IMR-90 (cell line): ENCODE results near the gene ITGA6. TPM values are rescaled to one million over a fixed set of nuclear protein-coding genes. Genes with fewer than 3 reads are reported as not detected.

Source experiments
- ATAC-seq: fragments of 200-7000 bp; cut with Tn5 transposase; 2 replicates; pipeline ENCODE4 v1.9.1; 2020; ENCODE audit warnings: low read depth, mild to moderate bottlenecking, moderate library complexity
- BruUV-seq: library from RNA; stranded (reverse); fragments of 400-500 nt; replicated peaks from 2 replicates; lab custom pipeline; 2021; lab: Mats Ljungman, UMichigan
- CTCF ChIA-PET: fragments of 300-600 bp; formaldehyde crosslinking; extraction: SDS; loops from one replicate; lab custom pipeline; 2021; ENCODE audit warnings: antibody characterized with exemption; lab: Yijun Ruan, JAX
- POLR2A ChIA-PET: fragments of 300-600 bp; sonication (Branson Sonifier 250); formaldehyde crosslinking; loops from one replicate; lab custom pipeline; 2022; ENCODE audit warnings: antibody characterized with exemption; ENCODE audit not compliant: unreplicated experiment; lab: Charles Lee
- DNase-seq: peaks from one replicate; pipeline ENCODE4 v3.0.0; 2013
- H2AFZ ChIP-seq: replicated peaks from 2 replicates; pipeline ENCODE3; 2013; ENCODE audit warnings: low read length, mild to moderate bottlenecking; ENCODE audit not compliant: poor library complexity
- H2AK5ac ChIP-seq: 2 replicates; pipeline ENCODE4 v1.6.1; 2013; ENCODE audit warnings: low read depth, low read length, inconsistent platforms
- H2AK9ac ChIP-seq: replicated peaks from 2 replicates; pipeline ENCODE3; 2013; ENCODE audit warnings: mild to moderate bottlenecking, low read depth, low read length, moderate library complexity; ENCODE audit not compliant: poor library complexity
- H2BK120ac ChIP-seq: 2 replicates; pipeline ENCODE4 v1.6.1; 2013; ENCODE audit warnings: low read depth, low read length, inconsistent platforms
- H2BK15ac ChIP-seq: 3 replicates; pipeline ENCODE4 v1.6.1; 2013; ENCODE audit warnings: low read depth, low read length, inconsistent platforms
- H2BK20ac ChIP-seq: 2 replicates; pipeline ENCODE4 v1.6.1; 2013; ENCODE audit warnings: low read depth, mild to moderate bottlenecking, inconsistent platforms, low read length, moderate library complexity
- H2BK5ac ChIP-seq: 2 replicates; pipeline ENCODE4 v1.6.1; 2013; ENCODE audit warnings: mild to moderate bottlenecking, low read depth, low read length, inconsistent platforms; ENCODE audit not compliant: poor library complexity, severe bottlenecking
- H3K14ac ChIP-seq: replicated peaks from 2 replicates; pipeline ENCODE4 v1.6.1; 2013; ENCODE audit warnings: low read depth, low read length, inconsistent platforms
- H3K18ac ChIP-seq: 2 replicates; pipeline ENCODE4 v1.6.1; 2013; ENCODE audit warnings: low read depth, low read length, control low read depth
- H3K23ac ChIP-seq: 2 replicates; pipeline ENCODE4 v1.6.1; 2013; ENCODE audit warnings: low read depth, low read length, inconsistent platforms
- H3K27ac ChIP-seq: 2 replicates; pipeline ENCODE4 v1.5.1; 2013; ENCODE audit warnings: mild to moderate bottlenecking, control low read depth, low read length; ENCODE audit not compliant: insufficient read depth
- H3K27me3 ChIP-seq: 2 replicates; pipeline ENCODE4 v1.6.1; 2013; ENCODE audit warnings: low read length; ENCODE audit not compliant: control insufficient read depth, insufficient read depth
- H3K36me3 ChIP-seq: 2 replicates; pipeline ENCODE4 v1.6.1; 2013; ENCODE audit warnings: low read length, mixed read lengths; ENCODE audit not compliant: control insufficient read depth, insufficient read depth
- H3K4ac ChIP-seq: 2 replicates; pipeline ENCODE4 v1.6.1; 2013; ENCODE audit warnings: low read depth, low read length, inconsistent platforms
- H3K4me1 ChIP-seq: 2 replicates; pipeline ENCODE4 v1.6.1; 2013; ENCODE audit warnings: low read length, mixed read lengths; ENCODE audit not compliant: control insufficient read depth, insufficient read depth
- H3K4me2 ChIP-seq: 2 replicates; pipeline ENCODE4 v1.6.1; 2013; ENCODE audit warnings: low read depth, mild to moderate bottlenecking, control low read depth, low read length, moderate library complexity
- H3K4me3 ChIP-seq: 2 replicates; pipeline ENCODE4 v1.5.1; 2013; ENCODE audit warnings: low read depth, mild to moderate bottlenecking, control low read depth, low read length, moderate library complexity; ENCODE audit not compliant: insufficient read depth
- H3K56ac ChIP-seq: 2 replicates; pipeline ENCODE4 v1.6.1; 2013; ENCODE audit warnings: low read length, inconsistent platforms; ENCODE audit not compliant: insufficient read depth; ENCODE audit errors: extremely low read depth
- H3K79me1 ChIP-seq, 2 experiments: 2 replicates each; pipeline ENCODE4 v1.6.1; 2013; ENCODE audit warnings: low read length in 2 of 2, inconsistent platforms in 1 of 2, low read depth in 1 of 2
- H3K9ac ChIP-seq: 2 replicates; pipeline ENCODE4 v1.6.1; 2013; ENCODE audit warnings: low read depth, low read length, control low read depth
- H3K9me1 ChIP-seq: 2 replicates; pipeline ENCODE4 v1.6.1; 2013; ENCODE audit warnings: low read length, inconsistent platforms; ENCODE audit not compliant: insufficient read depth
- H3K9me3 ChIP-seq: 2 replicates; pipeline ENCODE4 v1.6.1; 2013; ENCODE audit warnings: low read length; ENCODE audit not compliant: control insufficient read depth, insufficient read depth
- H4K20me1 ChIP-seq: 2 replicates; pipeline ENCODE4 v1.6.1; 2013; ENCODE audit warnings: low read length, inconsistent platforms; ENCODE audit not compliant: insufficient read depth
- H4K5ac ChIP-seq: 2 replicates; pipeline ENCODE4 v1.6.1; 2013; ENCODE audit warnings: mild to moderate bottlenecking, low read depth, low read length, control low read depth
- H4K8ac ChIP-seq, 2 experiments: 2 replicates each; pipeline ENCODE4 v1.6.1; 2013; ENCODE audit warnings: low read depth in 2 of 2, low read length in 2 of 2, control low read depth in 1 of 2, inconsistent platforms in 1 of 2
- H4K91ac ChIP-seq: 2 replicates; pipeline ENCODE4 v1.6.1; 2013; ENCODE audit warnings: low read depth, low read length, inconsistent platforms; ENCODE audit not compliant: insufficient read depth
- BHLHE40 ChIP-seq: fragments of 150-350 bp; IDR thresholded peaks from 2 replicates; pipeline ENCODE4 v1.6.1; 2016; ENCODE audit warnings: mild to moderate bottlenecking, low read depth, low read length
- CEBPB ChIP-seq: IDR thresholded peaks from 2 replicates; pipeline ENCODE4 v1.6.1; 2012; ENCODE audit warnings: low read depth, low read length, improper control_type of control experiment
- FOS ChIP-seq: fragments of 150-350 bp; IDR thresholded peaks from 2 replicates; pipeline ENCODE4 v1.6.1; 2016; ENCODE audit warnings: low read depth, low read length
- MAFK ChIP-seq: IDR thresholded peaks from 2 replicates; pipeline ENCODE4 v1.6.1; 2012; ENCODE audit warnings: low read depth, low read length, improper control_type of control experiment
- MAZ ChIP-seq: IDR thresholded peaks from 2 replicates; pipeline ENCODE4 v1.6.1; 2012; ENCODE audit warnings: low read depth, mild to moderate bottlenecking, low read length, improper control_type of control experiment, moderate library complexity, borderline replicate concordance
- NFE2L2 ChIP-seq: fragments of 150-350 bp; IDR thresholded peaks from 2 replicates; pipeline ENCODE4 v1.6.1; 2016; ENCODE audit warnings: low read depth, mild to moderate bottlenecking, low read length
- POLR2A ChIP-seq: IDR thresholded peaks from 2 replicates; pipeline ENCODE4 v1.6.1; 2012; ENCODE audit warnings: mild to moderate bottlenecking, low read depth, low read length
- RAD21 ChIP-seq: IDR thresholded peaks from 2 replicates; pipeline ENCODE4 v1.6.1; 2012; ENCODE audit warnings: low read length, improper control_type of control experiment
- RFX5 ChIP-seq: IDR thresholded peaks from 2 replicates; pipeline ENCODE4 v1.8.0; 2012; ENCODE audit warnings: low read depth, mild to moderate bottlenecking, low read length, moderate library complexity
- WGBS, 2 experiments: methylation state at CpG; one replicate each; pipeline versions ENCODE4 v1.1.5 to v1.1.7; 2013; ENCODE audit warnings: missing lambda C conversion rate in 2 of 2; ENCODE audit not compliant: insufficient read length in 1 of 2; ENCODE audit errors: extremely low coverage in 2 of 2; 5-methylcytosine and 5-hydroxymethylcytosine counted together
- dilution Hi-C: fragments of 300-500 bp; cut with HindIII; formaldehyde crosslinking; loops from one replicate; pipeline ENCODE4 v1.14.3; 2018; ENCODE audit warnings: low sequenced_read_pairs; ENCODE audit not compliant: unreplicated experiment
- in situ Hi-C: fragments of 300-500 bp; cut with MboI; formaldehyde crosslinking; loops from 3 replicates; pipeline ENCODE4 v1.14.3; 2019; ENCODE audit warnings: low sequenced_read_pairs, inconsistent platforms, mixed read lengths
- intact Hi-C: fragments of 100-400 bp; cut with micrococcal nuclease; formaldehyde crosslinking; loops from 2 replicates; pipeline ENCODE4 v1.10.0; 2022
- polyA plus RNA-seq, 3 experiments: library from polyadenylated mRNA; depleted of rRNA; stranded (reverse); fragments of >200 nt; gene quantifications; 2 replicates each; pipeline ENCODE4 v1.2.3, GENCODE V29; 2012; ENCODE audit warnings: low replicate concordance in 1 of 3
- total RNA-seq: library from RNA; depleted of rRNA; stranded (reverse); fragments of >200 nt; gene quantifications from 2 replicates; pipeline ENCODE4 v1.2.3, GENCODE V29; 2012
- TF ChIP-seq, protein P1 (sequence below): conservative IDR thresholded peaks from 2 replicates; pipeline ENCODE4 v1.5.1; 2012; ENCODE audit warnings: mild to moderate bottlenecking, low read depth, low read length, improper control_type of control experiment
- TF ChIP-seq, protein P2 (sequence below): fragments of 150-350 bp; IDR thresholded peaks from 2 replicates; pipeline ENCODE4 v1.6.1; 2017; ENCODE audit warnings: mild to moderate bottlenecking, antibody characterized with exemption, low read length, low read depth
- TF ChIP-seq, protein P3 (sequence below): fragments of 150-350 bp; IDR thresholded peaks from 2 replicates; pipeline ENCODE4 v1.6.1; 2016; ENCODE audit warnings: low read depth, mild to moderate bottlenecking, low read length, moderate library complexity, borderline replicate concordance

ITGA6 gene
- total and polyA plus RNA-seq, 2 of the 4 experiments (the other 2 are of a cell fraction), result 12.5 to 43.9 TPM

DNA sequence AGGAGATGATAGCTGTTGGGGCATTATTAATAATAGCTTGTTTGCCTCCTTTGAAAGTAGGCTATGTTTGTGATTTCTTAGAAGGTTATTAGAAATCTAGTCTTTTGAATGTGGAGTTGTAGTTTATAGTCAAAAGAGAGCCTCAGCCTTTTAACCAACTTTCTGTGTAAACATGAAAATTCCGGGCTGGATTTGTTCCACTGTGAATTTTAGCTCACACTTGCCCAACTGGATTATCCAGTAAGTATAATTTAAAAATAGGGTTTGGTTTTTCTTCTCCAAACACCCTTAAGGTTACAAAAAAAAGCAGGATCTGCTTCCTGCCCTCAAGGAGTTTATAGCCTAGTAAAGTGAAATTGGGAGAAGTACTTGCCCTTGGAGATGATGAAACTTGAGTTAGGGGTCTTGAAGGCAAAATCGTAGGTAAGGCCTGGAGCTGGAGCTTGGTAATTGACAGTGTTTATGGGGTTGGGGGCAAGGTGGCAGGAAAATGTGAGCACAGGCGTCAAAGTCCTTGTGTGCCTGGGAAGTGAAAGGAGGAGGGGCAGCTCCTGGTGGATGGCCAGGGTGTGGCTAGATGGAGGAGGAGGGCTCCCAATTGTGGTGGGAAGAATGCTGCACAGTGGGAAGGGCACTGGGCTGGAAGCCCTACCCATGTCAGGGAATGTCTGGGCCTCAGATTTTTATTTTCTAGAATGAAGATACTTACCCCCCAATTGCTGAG is 21.3 kb downstream of the ITGA6 start:
- no peak overlapping the region for H2BK5ac ChIP-seq
- no peak for TF ChIP-seq CEBPB
- TF ChIP-seq FOS, result no peak
- no peak for TF ChIP-seq POLR2A
- no peak for TF ChIP-seq MAFK
- TF ChIP-seq, protein P1, sequence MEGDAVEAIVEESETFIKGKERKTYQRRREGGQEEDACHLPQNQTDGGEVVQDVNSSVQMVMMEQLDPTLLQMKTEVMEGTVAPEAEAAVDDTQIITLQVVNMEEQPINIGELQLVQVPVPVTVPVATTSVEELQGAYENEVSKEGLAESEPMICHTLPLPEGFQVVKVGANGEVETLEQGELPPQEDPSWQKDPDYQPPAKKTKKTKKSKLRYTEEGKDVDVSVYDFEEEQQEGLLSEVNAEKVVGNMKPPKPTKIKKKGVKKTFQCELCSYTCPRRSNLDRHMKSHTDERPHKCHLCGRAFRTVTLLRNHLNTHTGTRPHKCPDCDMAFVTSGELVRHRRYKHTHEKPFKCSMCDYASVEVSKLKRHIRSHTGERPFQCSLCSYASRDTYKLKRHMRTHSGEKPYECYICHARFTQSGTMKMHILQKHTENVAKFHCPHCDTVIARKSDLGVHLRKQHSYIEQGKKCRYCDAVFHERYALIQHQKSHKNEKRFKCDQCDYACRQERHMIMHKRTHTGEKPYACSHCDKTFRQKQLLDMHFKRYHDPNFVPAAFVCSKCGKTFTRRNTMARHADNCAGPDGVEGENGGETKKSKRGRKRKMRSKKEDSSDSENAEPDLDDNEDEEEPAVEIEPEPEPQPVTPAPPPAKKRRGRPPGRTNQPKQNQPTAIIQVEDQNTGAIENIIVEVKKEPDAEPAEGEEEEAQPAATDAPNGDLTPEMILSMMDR, result no peak
- no peak for TF ChIP-seq RFX5
- no peak for TF ChIP-seq NFE2L2
- TF ChIP-seq, protein P2, sequence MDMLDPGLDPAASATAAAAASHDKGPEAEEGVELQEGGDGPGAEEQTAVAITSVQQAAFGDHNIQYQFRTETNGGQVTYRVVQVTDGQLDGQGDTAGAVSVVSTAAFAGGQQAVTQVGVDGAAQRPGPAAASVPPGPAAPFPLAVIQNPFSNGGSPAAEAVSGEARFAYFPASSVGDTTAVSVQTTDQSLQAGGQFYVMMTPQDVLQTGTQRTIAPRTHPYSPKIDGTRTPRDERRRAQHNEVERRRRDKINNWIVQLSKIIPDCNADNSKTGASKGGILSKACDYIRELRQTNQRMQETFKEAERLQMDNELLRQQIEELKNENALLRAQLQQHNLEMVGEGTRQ, result no peak
- TF ChIP-seq BHLHE40, result no peak
- TF ChIP-seq RAD21, result no peak
- no peak for TF ChIP-seq MAZ
- TF ChIP-seq, protein P3, sequence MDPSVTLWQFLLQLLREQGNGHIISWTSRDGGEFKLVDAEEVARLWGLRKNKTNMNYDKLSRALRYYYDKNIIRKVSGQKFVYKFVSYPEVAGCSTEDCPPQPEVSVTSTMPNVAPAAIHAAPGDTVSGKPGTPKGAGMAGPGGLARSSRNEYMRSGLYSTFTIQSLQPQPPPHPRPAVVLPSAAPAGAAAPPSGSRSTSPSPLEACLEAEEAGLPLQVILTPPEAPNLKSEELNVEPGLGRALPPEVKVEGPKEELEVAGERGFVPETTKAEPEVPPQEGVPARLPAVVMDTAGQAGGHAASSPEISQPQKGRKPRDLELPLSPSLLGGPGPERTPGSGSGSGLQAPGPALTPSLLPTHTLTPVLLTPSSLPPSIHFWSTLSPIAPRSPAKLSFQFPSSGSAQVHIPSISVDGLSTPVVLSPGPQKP, result no peak
- no peaks in the 10 kb centered on the region for H3K9me3 ChIP-seq
- H2BK15ac ChIP-seq, result no peak overlapping the region
- CTCF ChIA-PET, result no interaction called here
- no peak for DNase-seq
- no TSS peak for BruUV-seq
- no CpG with 5 or more reads among the region's 3 CpGs for WGBS, 2 experiments
- ATAC-seq, result no peak
- no peak overlapping the region for H3K4me2 ChIP-seq
- H3K36me3 ChIP-seq, result no peaks in the 10 kb centered on the region
- no peak overlapping the region for H2BK20ac ChIP-seq
- H3K27me3 ChIP-seq, result no peaks in the 10 kb centered on the region
- no peak overlapping the region for H3K56ac ChIP-seq
- H3K23ac ChIP-seq, result no peak overlapping the region
- peaks cover 31 to 39% of the 10 kb centered on the region in 2 experiments for H3K79me1 ChIP-seq
- peaks cover 5% of the 10 kb centered on the region for H3K4me1 ChIP-seq
- H3K27ac ChIP-seq, result no peak overlapping the region
- intact Hi-C loops, result no loop called here
- no peak overlapping the region for H3K14ac ChIP-seq
- in situ Hi-C loops, result no loop called here
- dilution Hi-C loops, result no loop called here
- 0 out of 4 replicates have a peak overlapping the region, but pooled peaks of 1 of the 2 experiments have one; percentile 3 for H4K8ac ChIP-seq
- no peak overlapping the region for H2AK9ac ChIP-seq
- no peaks in the 10 kb centered on the region; the same call in 1 of the 2 replicates for H4K20me1 ChIP-seq
- H3K9me1 ChIP-seq, result peaks cover 7% of the 10 kb centered on the region; the same call in 1 of the 2 replicates
- H4K91ac ChIP-seq, result no peak overlapping the region
- no peak overlapping the region for H2AFZ ChIP-seq
- no peak overlapping the region for H3K4me3 ChIP-seq
- POLR2A ChIA-PET, result no interaction called here
- no peak overlapping the region for H3K4ac ChIP-seq
- no peak overlapping the region for H4K5ac ChIP-seq
- H3K18ac ChIP-seq, result no peak overlapping the region
- peak overlapping the region; percentile 1; the same call in 1 of the 2 replicates for H2BK120ac ChIP-seq
- H2AK5ac ChIP-seq, result no peak overlapping the region
- no peak overlapping the region for H3K9ac ChIP-seq
